Caco-2 (cell line): ENCODE results near the gene SPATA31C1. TPM values are rescaled to one million over a fixed set of nuclear protein-coding genes. Genes with fewer than 3 reads are reported as not detected.

Source experiments
- BruUV-seq: library from RNA; stranded (reverse); fragments of 400-500 nt; replicated peaks from 2 replicates; lab custom pipeline; 2021; lab: Mats Ljungman, UMichigan
- CTCF ChIA-PET: fragments of 300-600 bp; sonication (Branson Sonifier 250); formaldehyde crosslinking; loops from one replicate; lab custom pipeline; 2022; ENCODE audit warnings: antibody characterized with exemption; lab: Charles Lee
- POLR2A ChIA-PET: fragments of 300-600 bp; sonication (Branson Sonifier 250); formaldehyde crosslinking; loops from one replicate; lab custom pipeline; 2022; ENCODE audit warnings: antibody characterized with exemption; lab: Charles Lee
- DNase-seq, 2 experiments: peaks; one replicate each; pipeline versions ENCODE4 v3.0.0 to v3.0.0-alpha.2; 2020 to 2022
- H3K27me3 ChIP-seq: replicated peaks from 2 replicates; pipeline ENCODE4 v1.6.0; 2011; ENCODE audit warnings: low read length; ENCODE audit not compliant: control insufficient read depth, insufficient read depth
- H3K36me3 ChIP-seq: 2 replicates; pipeline ENCODE4 v1.5.1; 2011; ENCODE audit warnings: low read length; ENCODE audit not compliant: control insufficient read depth, insufficient read depth
- H3K4me1 ChIP-seq: fragments of 250-450 bp; sonication (Bioruptor Pico); 2 replicates; pipeline ENCODE4 v1.5.1; 2020; ENCODE audit warnings: mild to moderate bottlenecking
- H3K4me3 ChIP-seq: 2 replicates; pipeline ENCODE4 v1.5.1; 2011; ENCODE audit warnings: low read depth, mild to moderate bottlenecking, control low read depth, low read length
- H3K9me3 ChIP-seq: fragments of 250-450 bp; sonication (Bioruptor Pico); 2 replicates; pipeline ENCODE4 v1.5.1; 2020; ENCODE audit warnings: mild to moderate bottlenecking, moderate library complexity
- H3K27ac Mint-ChIP-seq: one replicate; pipeline ENCODE4 v1.8.0; 2022; ENCODE audit warnings: mixed read lengths; ENCODE audit not compliant: unreplicated experiment
- H3K27me3 Mint-ChIP-seq: one replicate; pipeline ENCODE4 v1.8.0; 2022; ENCODE audit warnings: mixed read lengths; ENCODE audit not compliant: insufficient read depth, unreplicated experiment
- H3K36me3 Mint-ChIP-seq: one replicate; pipeline ENCODE4 v1.8.0; 2022; ENCODE audit warnings: mild to moderate bottlenecking, mixed read lengths; ENCODE audit not compliant: insufficient read depth, unreplicated experiment
- H3K4me1 Mint-ChIP-seq: one replicate; pipeline ENCODE4 v1.8.0; 2022; ENCODE audit warnings: low read depth, mixed read lengths; ENCODE audit not compliant: unreplicated experiment
- H3K4me3 Mint-ChIP-seq: one replicate; pipeline ENCODE4 v1.8.0; 2022; ENCODE audit warnings: mild to moderate bottlenecking, moderate library complexity, mixed read lengths; ENCODE audit not compliant: unreplicated experiment
- H3K9me3 Mint-ChIP-seq: one replicate; pipeline ENCODE4 v1.8.0; 2022; ENCODE audit warnings: mixed read lengths; ENCODE audit not compliant: unreplicated experiment
- intact Hi-C: fragments of 100-400 bp; cut with micrococcal nuclease; formaldehyde crosslinking; loops from one replicate; pipeline ENCODE4 v1.10.0; 2022; ENCODE audit not compliant: unreplicated experiment
- total RNA-seq: library from RNA; stranded (reverse); gene quantifications from 2 replicates; pipeline ENCODE4 v1.2.3, GENCODE V29; 2022
- TF ChIP-seq, protein P1 (sequence below), 2 experiments: fragments of 200-600 bp in 1 of 2; IDR thresholded peaks; 1 replicate in 1 of 2; 2 replicates in 1 of 2; pipeline versions ENCODE4 v1.5.1 to v1.8.0; 2011 to 2022; ENCODE audit warnings: antibody characterized with exemption in 1 of 2, control low read depth in 1 of 2, inconsistent platforms in 1 of 2, low read depth in 1 of 2, low read length in 1 of 2, mild to moderate bottlenecking in 1 of 2, moderate library complexity in 1 of 2; ENCODE audit not compliant: insufficient read depth in 1 of 2, severe bottlenecking in 1 of 2, unreplicated experiment in 1 of 2

The SPATA31C1 gene
- total RNA-seq, 1 experiment from 2014 or later, result not detected

DNA sequence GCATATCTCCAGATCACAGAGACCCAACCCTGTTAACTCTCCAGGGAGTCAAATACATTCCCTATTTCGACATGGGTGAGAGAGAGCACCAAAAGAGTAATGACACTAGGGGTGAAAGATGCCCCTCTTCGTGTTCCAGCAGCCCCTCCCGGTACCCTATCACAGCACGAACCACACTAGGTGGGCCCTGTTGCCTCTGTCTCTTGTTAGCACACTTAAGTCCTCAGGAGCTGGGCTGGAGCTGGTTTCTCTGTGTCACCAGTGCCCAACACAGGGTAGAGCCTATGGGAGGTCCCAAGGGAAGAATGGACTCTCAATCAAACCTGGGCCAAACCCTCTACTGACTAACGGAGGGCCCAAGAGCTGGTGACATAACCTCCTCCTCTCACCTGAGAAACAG is 55.4 kb downstream of the SPATA31C1 start:
- DNase-seq, result no peak
- Mint-ChIP-seq H3K4me3 (peak overlapping the region; percentile 97), H3K27ac (peak overlapping the region; percentile 98), H3K9me3 (no peaks in the 10 kb centered on the region), H3K27me3 (no peaks in the 10 kb centered on the region), H3K4me1 (peaks cover 7% of the 10 kb centered on the region), H3K36me3 (peaks cover 10% of the 10 kb centered on the region)
- no peaks in the 10 kb centered on the region for H3K27me3 ChIP-seq
- no peak overlapping the region for H3K4me3 ChIP-seq
- H3K4me1 ChIP-seq, result no peaks in the 10 kb centered on the region
- POLR2A ChIA-PET, result no interaction called here
- BruUV-seq, result TSS peak; percentile 49
- no peaks in the 10 kb centered on the region for H3K9me3 ChIP-seq
- intact Hi-C loops, result no loop called here
- TF ChIP-seq, protein P1, sequence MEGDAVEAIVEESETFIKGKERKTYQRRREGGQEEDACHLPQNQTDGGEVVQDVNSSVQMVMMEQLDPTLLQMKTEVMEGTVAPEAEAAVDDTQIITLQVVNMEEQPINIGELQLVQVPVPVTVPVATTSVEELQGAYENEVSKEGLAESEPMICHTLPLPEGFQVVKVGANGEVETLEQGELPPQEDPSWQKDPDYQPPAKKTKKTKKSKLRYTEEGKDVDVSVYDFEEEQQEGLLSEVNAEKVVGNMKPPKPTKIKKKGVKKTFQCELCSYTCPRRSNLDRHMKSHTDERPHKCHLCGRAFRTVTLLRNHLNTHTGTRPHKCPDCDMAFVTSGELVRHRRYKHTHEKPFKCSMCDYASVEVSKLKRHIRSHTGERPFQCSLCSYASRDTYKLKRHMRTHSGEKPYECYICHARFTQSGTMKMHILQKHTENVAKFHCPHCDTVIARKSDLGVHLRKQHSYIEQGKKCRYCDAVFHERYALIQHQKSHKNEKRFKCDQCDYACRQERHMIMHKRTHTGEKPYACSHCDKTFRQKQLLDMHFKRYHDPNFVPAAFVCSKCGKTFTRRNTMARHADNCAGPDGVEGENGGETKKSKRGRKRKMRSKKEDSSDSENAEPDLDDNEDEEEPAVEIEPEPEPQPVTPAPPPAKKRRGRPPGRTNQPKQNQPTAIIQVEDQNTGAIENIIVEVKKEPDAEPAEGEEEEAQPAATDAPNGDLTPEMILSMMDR (IDR thresholded peaks at IDR 0.05; ENCODE audit: insufficient read depth in 1 of 2, low read depth in 1 of 2, low read length in 1 of 2, severe bottlenecking in 1 of 2, unreplicated experiment in 1 of 2), result no peak
- CTCF ChIA-PET, result no interaction called here
- H3K36me3 ChIP-seq, result no peaks in the 10 kb centered on the region

Other genes starting within 250 kb of the SPATA31C1 start
- 40.2 and 50.1 TPM in 2 replicates for gene CTSL, start 191.8 kb upstream of the SPATA31C1 start, total RNA-seq
- not detected in 2 replicates for gene SPATA31E1, start 35.1 kb upstream of the SPATA31C1 start, total RNA-seq
- 2.6 and 4.3 TPM in 2 replicates for gene CDK20, start 56.6 kb downstream of the SPATA31C1 start, total RNA-seq
- gene SPATA31C2, start 220.5 kb downstream of the SPATA31C1 start, total RNA-seq, result not detected in 2 replicates